HG03039 (cell line): Measurements from ENCODE around the gene COQ10A.
"Not testable (repeated sequence)": the region's sequence is repeated elsewhere in the genome, so short reads cannot be mapped to it uniquely, and the experiment has no call there.

Experiments used
- ATAC-seq: cut with Tn5 transposase; IDR thresholded peaks from one replicate; pipeline ENCODE4 v1.9.1; 2021; ENCODE audit warnings: mild to moderate bottlenecking, moderate library complexity; ENCODE audit not compliant: unreplicated experiment

COQ10A gene

GRCh38 chr12:56272468-56272867 lies 5.7 kb downstream of the COQ10A start:
- ATAC-seq, result not testable (repeated sequence)

GRCh38 chr12:56274299-56274698 lies 7.6 kb downstream of the COQ10A start:
- no peak for ATAC-seq

GRCh38 chr12:56278905-56279304 lies 12.2 kb downstream of the COQ10A start:
- no peak for ATAC-seq

- no peak for ATAC-seq
These were observed 14.1 kb downstream of the COQ10A start for GRCh38 chr12:56280849-56281248.

- no peak for ATAC-seq
These were observed 15.3 kb downstream of the COQ10A start for GRCh38 chr12:56282030-56282429.

GRCh38 chr12:56282579-56282978 lies 15.8 kb downstream of the COQ10A start:
- no peak for ATAC-seq

GRCh38 chr12:56284263-56284662 lies 17.5 kb downstream of the COQ10A start:
- ATAC-seq, result not testable (repeated sequence)

GRCh38 chr12:56286044-56286830 lies 19.5 kb downstream of the COQ10A start:
- ATAC-seq, result no peak

GRCh38 chr12:56288705-56289387 lies 22.1 kb downstream of the COQ10A start:
- no peak for ATAC-seq

- no peak for ATAC-seq
These were observed 27.1 kb downstream of the COQ10A start for GRCh38 chr12:56293795-56294194.

- no peak for ATAC-seq
These were observed 29.6 kb downstream of the COQ10A start for GRCh38 chr12:56296295-56296694.

GRCh38 chr12:56297400-56297799 lies 30.7 kb downstream of the COQ10A start:
- no peak for ATAC-seq

GRCh38 chr12:56298828-56299227 lies 32.1 kb downstream of the COQ10A start:
- ATAC-seq, result no peak

- peak; percentile 2 for ATAC-seq
These were observed 32.6 kb downstream of the COQ10A start for GRCh38 chr12:56299308-56299852.

GRCh38 chr12:56299853-56300643 lies 33.3 kb downstream of the COQ10A start, which contains the start of gene CS:
TSS of gene CS (minus strand) at chr12:56300330. CDS start at chr12:56300201, 129 bp downstream.
- ATAC-seq, result peak; percentile 94

GRCh38 chr12:56300644-56301464 lies 34.1 kb downstream of the COQ10A start:
- no peak for ATAC-seq

- no peak for ATAC-seq
These were observed 37.5 kb downstream of the COQ10A start for GRCh38 chr12:56304276-56304675.

GRCh38 chr12:56304872-56305590 lies 38.3 kb downstream of the COQ10A start:
- ATAC-seq, result no peak

- no peak for ATAC-seq
These were observed 40.7 kb downstream of the COQ10A start for GRCh38 chr12:56307221-56307965.
